ENCODE results near the gene LAMA5.

- TF ChIP-seq, protein P1, sequence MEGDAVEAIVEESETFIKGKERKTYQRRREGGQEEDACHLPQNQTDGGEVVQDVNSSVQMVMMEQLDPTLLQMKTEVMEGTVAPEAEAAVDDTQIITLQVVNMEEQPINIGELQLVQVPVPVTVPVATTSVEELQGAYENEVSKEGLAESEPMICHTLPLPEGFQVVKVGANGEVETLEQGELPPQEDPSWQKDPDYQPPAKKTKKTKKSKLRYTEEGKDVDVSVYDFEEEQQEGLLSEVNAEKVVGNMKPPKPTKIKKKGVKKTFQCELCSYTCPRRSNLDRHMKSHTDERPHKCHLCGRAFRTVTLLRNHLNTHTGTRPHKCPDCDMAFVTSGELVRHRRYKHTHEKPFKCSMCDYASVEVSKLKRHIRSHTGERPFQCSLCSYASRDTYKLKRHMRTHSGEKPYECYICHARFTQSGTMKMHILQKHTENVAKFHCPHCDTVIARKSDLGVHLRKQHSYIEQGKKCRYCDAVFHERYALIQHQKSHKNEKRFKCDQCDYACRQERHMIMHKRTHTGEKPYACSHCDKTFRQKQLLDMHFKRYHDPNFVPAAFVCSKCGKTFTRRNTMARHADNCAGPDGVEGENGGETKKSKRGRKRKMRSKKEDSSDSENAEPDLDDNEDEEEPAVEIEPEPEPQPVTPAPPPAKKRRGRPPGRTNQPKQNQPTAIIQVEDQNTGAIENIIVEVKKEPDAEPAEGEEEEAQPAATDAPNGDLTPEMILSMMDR (optimal IDR thresholded peaks at IDR 0.05 in 1 of 3, IDR thresholded peaks at IDR 0.05 in 1 of 3, conservative IDR thresholded peaks at IDR 0.05 in 1 of 3; ENCODE audit: extremely low read depth in 1 of 3, insufficient read depth in 2 of 3, low read length in 3 of 3) = no peak
- no peak for TF ChIP-seq EZH2 (IDR thresholded peaks at IDR 0.05; ENCODE audit: low read length)
Observed at GRCh38 chr20:62304331-62305148, 62.6 kb downstream of the LAMA5 start.

All from keratinocyte (primary cell).